Panc1 (cell line): ENCODE results near the gene RNF182. TPM values are rescaled to one million over a fixed set of nuclear protein-coding genes. Genes with fewer than 3 reads are reported as not detected.

Experiments used
- ATAC-seq: fragments of 200-7000 bp; cut with Tn5 transposase; 2 replicates; pipeline ENCODE4 v1.9.1; 2020; ENCODE audit warnings: mild to moderate bottlenecking, moderate library complexity
- BruUV-seq: library from RNA; stranded (reverse); fragments of 400-500 nt; replicated peaks from 2 replicates; lab custom pipeline; 2021; lab: Mats Ljungman, UMichigan
- CTCF ChIA-PET: fragments of 300-600 bp; sonication (Branson Sonifier 250); formaldehyde crosslinking; loops from one replicate; lab custom pipeline; 2022; ENCODE audit warnings: antibody characterized with exemption; lab: Charles Lee
- POLR2A ChIA-PET: fragments of 300-600 bp; sonication (Branson Sonifier 250); formaldehyde crosslinking; loops from one replicate; lab custom pipeline; 2022; ENCODE audit warnings: antibody characterized with exemption; lab: Charles Lee
- DNase-seq: peaks from one replicate; pipeline ENCODE4 v3.0.0-alpha.2; 2010; ENCODE audit warnings: low read depth, low spot score
- H3K27ac ChIP-seq: 2 replicates; pipeline ENCODE4 v1.5.1; 2011; ENCODE audit warnings: mild to moderate bottlenecking, low read length, inconsistent platforms
- H3K27me3 ChIP-seq: fragments of 200-500 bp; sonication (Bioruptor generic); 2 replicates; pipeline ENCODE4 v1.6.0; 2014; ENCODE audit warnings: low read length, inconsistent platforms; ENCODE audit not compliant: control insufficient read depth, insufficient read depth
- H3K36me3 ChIP-seq: fragments of 200-500 bp; sonication (Bioruptor generic); 2 replicates; pipeline ENCODE4 v1.5.1; 2014; ENCODE audit warnings: inconsistent platforms, mild to moderate bottlenecking, low read length, moderate library complexity; ENCODE audit not compliant: control insufficient read depth, insufficient read depth
- H3K4me1 ChIP-seq: 2 replicates; pipeline ENCODE4 v1.5.1; 2011; ENCODE audit warnings: inconsistent platforms, mild to moderate bottlenecking, low read length, moderate library complexity; ENCODE audit not compliant: control insufficient read depth, insufficient read depth
- H3K4me3 ChIP-seq, 2 experiments: 2 replicates each; pipeline ENCODE4 v1.5.1; 2011 to 2012; ENCODE audit warnings: low read depth in 2 of 2, low read length in 2 of 2, mild to moderate bottlenecking in 2 of 2, inconsistent platforms in 1 of 2, moderate library complexity in 1 of 2
- H3K9me3 ChIP-seq: fragments of 200-500 bp; sonication (Bioruptor generic); 2 replicates; pipeline ENCODE4 v1.5.1; 2014; ENCODE audit warnings: low read depth, mild to moderate bottlenecking, inconsistent platforms, low read length, moderate library complexity; ENCODE audit not compliant: control insufficient read depth, insufficient read depth
- CTCF ChIP-seq: fragments of 450-650 bp; IDR thresholded peaks from 2 replicates; pipeline ENCODE4 v1.5.1; 2017; ENCODE audit warnings: mild to moderate bottlenecking
- POLR2AphosphoS5 ChIP-seq: IDR thresholded peaks from 2 replicates; pipeline ENCODE4 v1.6.1; 2012; ENCODE audit warnings: mild to moderate bottlenecking, low read depth, low read length, moderate library complexity
- REST ChIP-seq, 2 experiments: IDR thresholded peaks; 2 replicates each; pipeline ENCODE4 v1.6.1; 2011 to 2012; ENCODE audit warnings: low read depth in 2 of 2, control low read depth in 1 of 2, low read length in 1 of 2, mild to moderate bottlenecking in 1 of 2, moderate library complexity in 1 of 2; ENCODE audit not compliant: insufficient read depth in 1 of 2
- SIN3A ChIP-seq: IDR thresholded peaks from 2 replicates; pipeline ENCODE4 v1.6.1; 2012; ENCODE audit warnings: low read depth, mild to moderate bottlenecking, low read length, moderate library complexity, borderline replicate concordance; ENCODE audit not compliant: insufficient read depth
- TCF7L2 ChIP-seq: IDR thresholded peaks from 2 replicates; pipeline ENCODE4 v1.6.1; 2011; ENCODE audit warnings: mild to moderate bottlenecking, low read depth, low read length, inconsistent platforms
- in situ Hi-C: cut with HindIII; loops from 2 replicates; pipeline ENCODE4 v1.10.0; 2016; ENCODE audit warnings: low sequenced_read_pairs, low pct_unique_long_range_greater_than_20kb
- intact Hi-C: fragments of 100-400 bp; cut with micrococcal nuclease; formaldehyde crosslinking; loops from one replicate; pipeline ENCODE4 v1.10.0; 2022; ENCODE audit not compliant: unreplicated experiment
- total RNA-seq: library from RNA; stranded (reverse); gene quantifications from one replicate; pipeline ENCODE4 v1.2.1, GENCODE V29; 2021; ENCODE audit not compliant: unreplicated experiment

Gene RNF182
- total RNA-seq, 1 experiment from 2014 or later: 22.2 TPM

- intact Hi-C loops: no loop called here
- DNase-seq (no peak), ATAC-seq (no peak)
- in situ Hi-C loops: no loop called here
- CTCF ChIA-PET: no interaction called here
- Histone ChIP-seq H3K4me1 (no peaks in the 10 kb centered on the region), H3K27ac (no peak overlapping the region), H3K27me3 (no peaks in the 10 kb centered on the region), H3K9me3 (peaks cover 12% of the 10 kb centered on the region; the same call in 1 of the 2 replicates), H3K36me3 (no peaks in the 10 kb centered on the region), H3K4me3 (no peak overlapping the region)
- no peak for TF ChIP-seq SIN3A
- no peak for TF ChIP-seq TCF7L2
- TF ChIP-seq CTCF: no peak
- no peak for TF ChIP-seq REST (IDR thresholded peaks at IDR 0.05; ENCODE audit: insufficient read depth in 1 of 2, low read depth in 2 of 2, low read length in 1 of 2)
- no peak for TF ChIP-seq POLR2AphosphoS5
- POLR2A ChIA-PET: no interaction called here
- BruUV-seq: no TSS peak
These were observed 19.2 kb downstream of the RNF182 start for GRCh38 chr6:13943943-13944342.

GRCh38 chr6:13946506-13946905 is 21.8 kb downstream of the RNF182 start:
- Histone ChIP-seq H3K9me3 (0 out of 2 replicates have a peak, but pooled peaks cover 2% of the 10 kb centered on the region), H3K4me3 (no peak overlapping the region), H3K27me3 (no peaks in the 10 kb centered on the region), H3K27ac (no peak overlapping the region), H3K36me3 (no peaks in the 10 kb centered on the region), H3K4me1 (no peaks in the 10 kb centered on the region)
- in situ Hi-C loops (no loop called here), intact Hi-C loops (no loop called here)
- DNase-seq (no peak), ATAC-seq (no peak)
- ChIA-PET CTCF (no interaction called here), POLR2A (no interaction called here)
- no peak for TF ChIP-seq CTCF
- no peak for TF ChIP-seq POLR2AphosphoS5
- no peak for TF ChIP-seq TCF7L2
- no peak for TF ChIP-seq REST (IDR thresholded peaks at IDR 0.05; ENCODE audit: insufficient read depth in 1 of 2, low read depth in 2 of 2, low read length in 1 of 2)
- no peak for TF ChIP-seq SIN3A
- no TSS peak for BruUV-seq
